Mesothelial cell of epicardium (in vitro differentiated cells): Measurements from ENCODE around the gene RPS6KA1. TPM values are rescaled to one million over a fixed set of nuclear protein-coding genes. Genes with fewer than 3 reads are reported as not detected.
"Not testable (repeated sequence)": the region's sequence is repeated elsewhere in the genome, so short reads cannot be mapped to it uniquely, and the experiment has no call there.

ENCODE experiments used
- DNase-seq, 2 experiments: peaks; one replicate each; pipeline ENCODE4 v3.0.0; 2021; ENCODE audit warnings: low spot score in 2 of 2; ENCODE audit not compliant: unreplicated experiment in 2 of 2
- H3K27ac Mint-ChIP-seq: 2 replicates; pipeline ENCODE4 v1.8.0; 2021; ENCODE audit warnings: mixed read lengths
- H3K27me3 Mint-ChIP-seq: 2 replicates; pipeline ENCODE4 v1.8.0; 2021; ENCODE audit warnings: low read depth, mixed read lengths
- H3K36me3 Mint-ChIP-seq: 2 replicates; pipeline ENCODE4 v1.8.0; 2021; ENCODE audit warnings: mixed read lengths
- H3K4me1 Mint-ChIP-seq: 2 replicates; pipeline ENCODE4 v1.8.0; 2021; ENCODE audit warnings: mixed read lengths
- H3K4me3 Mint-ChIP-seq: 2 replicates; pipeline ENCODE4 v1.8.0; 2021; ENCODE audit warnings: mild to moderate bottlenecking, moderate library complexity, mixed read lengths
- H3K9me3 Mint-ChIP-seq: 2 replicates; pipeline ENCODE4 v1.8.0; 2021; ENCODE audit warnings: mixed read lengths
- total RNA-seq: library from RNA; stranded (reverse); gene quantifications from 3 replicates; pipeline ENCODE4 v1.2.1, GENCODE V29; 2021
- TF ChIP-seq, protein P1 (sequence below): fragments of 200-600 bp; sonication (generic); IDR thresholded peaks from one replicate; pipeline ENCODE4 v1.5.0; 2021; ENCODE audit warnings: antibody characterized with exemption; ENCODE audit not compliant: unreplicated experiment

RPS6KA1 gene
- total RNA-seq, 1 donor from 2014 or later = 20.2 TPM

GRCh38 chr1:26603856-26604255, 74.3 kb downstream of the RPS6KA1 start:
- H3K27me3 Mint-ChIP-seq = no peaks in the 10 kb centered on the region
- H3K27ac Mint-ChIP-seq = no peak overlapping the region
- no peaks in the 10 kb centered on the region for H3K9me3 Mint-ChIP-seq
- H3K4me3 Mint-ChIP-seq = no peak overlapping the region
- DNase-seq = no peak
- TF ChIP-seq, protein P1, sequence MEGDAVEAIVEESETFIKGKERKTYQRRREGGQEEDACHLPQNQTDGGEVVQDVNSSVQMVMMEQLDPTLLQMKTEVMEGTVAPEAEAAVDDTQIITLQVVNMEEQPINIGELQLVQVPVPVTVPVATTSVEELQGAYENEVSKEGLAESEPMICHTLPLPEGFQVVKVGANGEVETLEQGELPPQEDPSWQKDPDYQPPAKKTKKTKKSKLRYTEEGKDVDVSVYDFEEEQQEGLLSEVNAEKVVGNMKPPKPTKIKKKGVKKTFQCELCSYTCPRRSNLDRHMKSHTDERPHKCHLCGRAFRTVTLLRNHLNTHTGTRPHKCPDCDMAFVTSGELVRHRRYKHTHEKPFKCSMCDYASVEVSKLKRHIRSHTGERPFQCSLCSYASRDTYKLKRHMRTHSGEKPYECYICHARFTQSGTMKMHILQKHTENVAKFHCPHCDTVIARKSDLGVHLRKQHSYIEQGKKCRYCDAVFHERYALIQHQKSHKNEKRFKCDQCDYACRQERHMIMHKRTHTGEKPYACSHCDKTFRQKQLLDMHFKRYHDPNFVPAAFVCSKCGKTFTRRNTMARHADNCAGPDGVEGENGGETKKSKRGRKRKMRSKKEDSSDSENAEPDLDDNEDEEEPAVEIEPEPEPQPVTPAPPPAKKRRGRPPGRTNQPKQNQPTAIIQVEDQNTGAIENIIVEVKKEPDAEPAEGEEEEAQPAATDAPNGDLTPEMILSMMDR = no peak
- peaks cover 18% of the 10 kb centered on the region for H3K4me1 Mint-ChIP-seq
- H3K36me3 Mint-ChIP-seq = no peaks in the 10 kb centered on the region

GRCh38 chr1:26607186-26607585, 77.6 kb downstream of the RPS6KA1 start:
- Mint-ChIP-seq H3K27ac (no peak overlapping the region), H3K4me1 (peaks cover 16% of the 10 kb centered on the region), H3K4me3 (no peak overlapping the region), H3K36me3 (no peaks in the 10 kb centered on the region), H3K9me3 (no peaks in the 10 kb centered on the region), H3K27me3 (no peaks in the 10 kb centered on the region)
- DNase-seq = no peak
- TF ChIP-seq, protein P1 = no peak

DNA sequence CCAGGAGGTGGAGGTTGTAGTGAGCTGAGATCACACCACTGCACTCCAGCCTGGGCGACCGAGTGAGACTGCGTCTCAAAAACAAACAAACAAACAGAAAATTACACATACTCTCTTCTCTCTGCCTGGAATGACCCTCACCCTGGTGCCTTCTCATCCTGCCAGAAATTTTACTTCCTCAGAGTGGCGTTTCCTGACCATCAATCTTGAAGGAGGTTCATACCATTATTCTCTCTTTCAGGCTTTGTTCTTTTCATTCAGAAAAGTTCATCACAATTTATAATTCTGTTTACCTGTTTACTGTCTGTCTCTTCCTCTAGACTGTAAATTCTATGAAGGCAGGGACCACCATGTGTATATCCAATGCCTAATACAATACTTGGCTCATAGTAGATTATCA, 79.3 kb downstream of the RPS6KA1 start:
- H3K27ac Mint-ChIP-seq = no peak overlapping the region
- H3K27me3 Mint-ChIP-seq = no peaks in the 10 kb centered on the region
- TF ChIP-seq, protein P1 = no peak
- no peaks in the 10 kb centered on the region for H3K36me3 Mint-ChIP-seq
- H3K9me3 Mint-ChIP-seq = no peaks in the 10 kb centered on the region
- H3K4me1 Mint-ChIP-seq = peaks cover 10% of the 10 kb centered on the region
- no peak overlapping the region for H3K4me3 Mint-ChIP-seq
- DNase-seq = no peak

DNA sequence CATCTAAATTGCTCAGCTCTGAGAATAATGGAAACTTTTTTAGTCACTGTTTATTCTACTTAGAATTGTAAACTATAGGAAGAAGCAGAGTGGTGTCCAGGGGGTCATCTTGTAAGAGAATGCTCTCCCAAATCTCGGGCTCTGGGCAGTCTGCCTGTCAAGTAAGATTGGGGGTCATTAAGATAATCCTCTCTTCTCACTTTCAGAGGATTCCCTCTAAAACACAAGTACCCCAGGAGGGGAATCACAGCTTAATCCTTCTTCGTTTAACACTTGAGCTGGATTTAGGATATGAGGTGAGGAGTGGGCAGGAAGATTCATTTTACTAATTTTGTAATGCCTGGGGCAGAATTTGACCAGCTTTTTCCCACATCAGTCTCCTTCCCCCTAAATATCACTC, 81.2 kb downstream of the RPS6KA1 start:
- no peak for DNase-seq
- Mint-ChIP-seq H3K27ac (no peak overlapping the region), H3K4me1 (peaks cover 3% of the 10 kb centered on the region), H3K36me3 (no peaks in the 10 kb centered on the region), H3K4me3 (no peak overlapping the region), H3K9me3 (no peaks in the 10 kb centered on the region), H3K27me3 (no peaks in the 10 kb centered on the region)
- TF ChIP-seq, protein P1 = no peak

- not testable (repeated sequence) for DNase-seq, H3K4me1 Mint-ChIP-seq, H3K9me3 Mint-ChIP-seq, H3K36me3 Mint-ChIP-seq, H3K27me3 Mint-ChIP-seq, H3K4me3 Mint-ChIP-seq, H3K27ac Mint-ChIP-seq
These were observed 83.1 kb downstream of the RPS6KA1 start for GRCh38 chr1:26612627-26613026.

DNA sequence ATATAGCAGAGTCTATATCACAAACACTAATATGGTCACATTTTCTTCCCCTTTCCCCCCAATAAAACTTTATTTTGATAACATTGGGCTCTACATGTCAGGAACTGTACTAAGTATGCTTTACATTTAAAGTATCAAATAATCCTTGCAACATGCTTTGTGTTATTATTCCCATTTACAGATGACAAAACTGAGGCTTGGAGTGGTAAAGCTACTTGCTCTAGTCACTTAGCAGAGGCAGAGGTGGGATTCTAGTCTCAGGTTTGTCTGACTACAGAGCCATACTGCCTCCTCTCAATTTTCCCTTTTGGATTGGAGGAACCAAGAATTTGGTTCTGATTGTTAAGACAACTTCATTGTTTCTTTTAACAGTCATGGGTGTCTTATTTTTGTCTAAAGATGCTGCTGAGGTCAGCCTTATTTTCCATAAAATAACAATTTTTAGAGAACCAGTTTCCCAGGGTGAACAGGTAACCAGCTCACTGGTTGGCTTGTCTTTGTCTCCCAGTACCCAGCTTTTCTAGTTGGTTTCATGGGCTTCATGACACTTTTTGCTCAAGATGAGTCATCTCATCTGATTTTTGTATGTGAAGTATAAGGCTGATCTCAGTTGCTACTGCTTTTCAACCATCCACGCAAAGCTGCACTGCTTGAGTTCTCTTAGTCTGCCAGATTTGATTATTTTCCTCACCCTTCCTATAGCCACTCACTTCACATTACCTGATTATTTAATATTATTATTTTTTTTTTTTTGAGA, 85.3 kb downstream of the RPS6KA1 start:
- no peaks in the 10 kb centered on the region for H3K27me3 Mint-ChIP-seq
- no peak overlapping the region for H3K4me3 Mint-ChIP-seq
- H3K4me1 Mint-ChIP-seq = peaks cover 19% of the 10 kb centered on the region
- H3K9me3 Mint-ChIP-seq = no peaks in the 10 kb centered on the region
- TF ChIP-seq, protein P1 = no peak
- no peaks in the 10 kb centered on the region for H3K36me3 Mint-ChIP-seq
- no peak for DNase-seq
- no peak overlapping the region for H3K27ac Mint-ChIP-seq
